GM18858 (cell line): ENCODE results near the gene USP10.
"Not testable (repeated sequence)": the region's sequence is repeated elsewhere in the genome, so short reads cannot be mapped to it uniquely, and the experiment has no call there.

Source experiments
- ATAC-seq: cut with Tn5 transposase; IDR thresholded peaks from one replicate; pipeline ENCODE4 v1.9.1; 2021; ENCODE audit not compliant: unreplicated experiment

The USP10 gene

DNA sequence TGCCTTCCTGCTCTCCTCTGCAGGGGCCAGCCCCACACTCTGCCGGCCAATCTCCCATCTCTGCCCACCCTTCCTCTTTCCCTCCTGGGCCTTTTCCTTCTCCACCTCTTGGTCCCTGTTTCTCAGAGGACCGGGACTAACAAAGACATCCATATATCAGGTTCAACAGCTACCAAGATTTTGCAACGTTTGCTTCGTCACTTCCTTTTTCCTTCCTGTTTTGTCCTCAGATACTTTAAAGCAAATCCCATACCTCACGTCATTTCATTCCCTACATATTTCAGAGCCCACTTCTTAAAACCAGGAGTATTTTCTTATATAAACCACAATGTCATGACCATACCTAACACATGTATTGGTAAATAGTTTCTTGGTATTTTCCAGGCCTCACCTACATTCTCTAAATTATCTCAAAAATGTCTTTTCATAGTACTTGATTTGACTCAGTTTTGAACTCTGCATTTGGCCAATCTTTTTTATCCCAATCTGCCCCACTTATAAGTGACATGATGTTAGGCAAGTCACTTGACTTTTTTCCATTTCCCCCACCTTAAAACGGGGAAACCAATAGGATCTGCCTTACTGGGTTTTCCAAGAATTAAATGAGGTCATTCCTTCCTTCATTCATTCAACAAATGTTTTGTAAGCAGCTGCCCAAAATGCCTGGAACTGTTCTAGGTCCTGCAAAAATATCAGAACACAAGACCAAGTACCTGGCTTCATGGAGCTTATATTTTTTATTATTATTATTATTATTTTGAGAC lies 7.2 kb upstream of the USP10 start:
- ATAC-seq: no peak

GRCh38 chr16:84693869-84694268 lies 5.9 kb upstream of the USP10 start:
- not testable (repeated sequence) for ATAC-seq

DNA sequence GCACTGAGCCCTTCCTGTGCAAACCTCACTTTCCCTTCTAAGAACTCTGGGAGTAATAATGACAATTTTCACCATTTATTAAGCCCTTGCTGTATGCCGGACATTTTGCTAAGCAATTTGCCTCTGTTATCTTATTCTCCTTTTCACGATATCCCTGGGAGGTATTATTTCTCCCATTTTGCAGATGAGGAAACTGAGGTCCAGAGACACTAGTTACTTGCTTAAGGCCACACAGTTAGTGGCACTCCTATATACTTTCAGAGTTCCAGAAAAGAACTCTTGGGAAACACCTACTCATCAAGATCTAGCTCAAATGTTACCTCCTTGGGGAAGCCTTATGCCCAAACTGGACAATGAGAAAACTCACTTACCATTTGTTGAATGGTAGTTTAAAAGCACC lies 4.8 kb upstream of the USP10 start:
- ATAC-seq: no peak

DNA sequence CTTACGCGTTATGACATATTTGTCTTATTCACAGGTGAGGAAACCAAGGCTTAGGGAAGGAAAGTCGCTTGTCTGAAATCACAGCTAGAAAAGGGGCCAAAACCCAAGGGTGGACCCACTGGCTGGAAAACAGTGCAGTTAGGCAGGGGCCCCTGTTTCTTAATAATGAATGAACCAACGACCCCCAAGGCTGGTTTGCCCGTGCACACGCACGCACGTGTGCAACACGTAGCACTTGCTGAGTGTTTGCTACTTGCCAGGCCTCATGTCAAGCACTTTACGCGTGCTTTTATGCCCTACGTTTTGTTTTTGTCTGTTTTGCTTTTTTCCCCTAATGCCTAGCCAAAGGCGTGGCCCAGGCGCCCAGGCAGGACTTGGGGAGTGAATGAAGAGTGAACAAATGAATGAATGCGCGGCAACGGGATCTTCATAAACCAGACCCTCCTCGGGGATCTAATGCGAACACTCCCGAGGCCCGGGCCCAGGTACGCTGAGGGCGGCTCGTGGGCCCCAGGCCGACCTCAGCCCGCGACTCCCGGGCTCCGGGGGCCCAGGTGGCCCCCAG lies 571 bp upstream of the USP10 start:
- peak; percentile 8 for ATAC-seq

DNA sequence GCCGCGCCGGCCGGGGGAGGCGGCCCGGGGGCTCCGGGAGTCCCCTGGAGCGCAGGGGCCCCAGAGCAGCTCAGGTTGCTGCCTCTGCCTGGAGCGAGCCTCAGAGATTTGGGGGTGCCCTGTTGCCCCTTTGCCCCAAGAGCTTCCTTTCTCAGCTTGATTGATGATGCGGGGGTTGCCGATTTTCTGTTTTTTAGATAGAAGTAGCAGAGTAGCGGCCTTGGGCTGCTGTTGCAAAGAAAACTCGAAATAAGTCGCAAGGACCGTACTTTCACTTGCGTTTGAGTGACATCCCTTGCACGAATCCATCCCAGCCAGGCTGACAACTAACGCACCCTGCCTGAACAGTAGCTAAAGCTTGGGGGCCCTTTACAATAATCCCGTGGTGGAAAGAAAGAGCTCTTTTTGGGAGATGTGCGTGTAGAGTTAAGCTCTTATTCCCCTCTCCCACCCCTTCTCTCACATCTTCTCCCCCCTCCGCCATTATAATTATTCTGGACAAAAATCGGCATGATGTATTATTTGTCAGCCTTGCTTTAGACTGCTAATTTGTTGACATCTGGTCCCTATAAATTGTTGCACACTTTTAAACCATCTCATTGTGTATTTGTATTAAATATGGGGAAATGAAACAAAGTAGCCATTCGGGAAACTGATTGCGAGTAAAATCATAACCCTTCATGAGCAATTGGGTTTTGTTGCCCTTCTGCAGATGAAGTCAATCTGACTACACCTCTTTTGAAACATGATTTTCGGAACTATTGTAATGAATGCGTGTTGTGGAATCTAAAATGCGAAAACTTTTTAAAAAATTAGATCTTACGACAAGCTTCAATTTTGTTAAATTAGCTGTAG lies 873 bp downstream of the USP10 start:
- ATAC-seq: peak; percentile 31

DNA sequence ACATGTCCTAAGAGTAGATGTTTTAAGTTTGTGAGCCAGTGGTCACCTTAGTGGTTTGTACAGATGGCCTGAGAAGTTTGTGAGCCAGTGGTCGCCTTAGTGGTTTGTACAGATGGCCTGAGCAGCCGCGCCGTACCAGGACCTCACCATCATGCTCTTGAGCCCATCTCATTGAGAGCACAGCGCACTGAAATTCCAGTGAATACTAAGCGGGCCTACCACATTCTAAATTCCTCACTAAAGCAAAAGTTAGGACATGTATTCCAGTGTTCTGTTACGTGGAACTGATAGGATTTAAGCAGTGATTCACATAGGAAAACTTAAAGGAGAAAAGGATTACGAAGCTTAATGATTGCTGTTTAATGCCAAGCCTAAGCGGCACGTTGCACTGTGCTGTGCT lies 3.9 kb downstream of the USP10 start:
- no peak for ATAC-seq

DNA sequence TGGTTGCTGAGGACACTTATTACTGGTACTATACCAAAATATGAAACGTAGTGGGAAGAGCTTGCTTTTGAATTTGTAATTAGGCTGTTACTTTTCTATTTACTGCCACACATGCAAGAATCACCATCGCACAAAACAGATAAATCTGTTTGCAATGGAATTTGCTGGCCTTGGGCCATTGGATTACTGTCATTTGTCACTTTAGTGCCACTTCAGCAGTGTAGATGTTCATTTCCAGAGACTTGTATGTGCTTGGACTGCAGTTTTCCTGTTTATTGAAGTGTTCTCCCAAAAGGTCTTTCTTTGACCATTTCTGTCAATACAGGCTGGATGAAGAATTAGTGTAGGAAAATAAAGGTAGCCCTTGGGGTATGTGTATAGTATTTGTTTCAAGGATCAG lies 4.5 kb downstream of the USP10 start:
- no peak for ATAC-seq

GRCh38 chr16:84706856-84707255 lies 7.1 kb downstream of the USP10 start:
- no peak for ATAC-seq

GRCh38 chr16:84709609-84710008 lies 9.8 kb downstream of the USP10 start:
- no peak for ATAC-seq

DNA sequence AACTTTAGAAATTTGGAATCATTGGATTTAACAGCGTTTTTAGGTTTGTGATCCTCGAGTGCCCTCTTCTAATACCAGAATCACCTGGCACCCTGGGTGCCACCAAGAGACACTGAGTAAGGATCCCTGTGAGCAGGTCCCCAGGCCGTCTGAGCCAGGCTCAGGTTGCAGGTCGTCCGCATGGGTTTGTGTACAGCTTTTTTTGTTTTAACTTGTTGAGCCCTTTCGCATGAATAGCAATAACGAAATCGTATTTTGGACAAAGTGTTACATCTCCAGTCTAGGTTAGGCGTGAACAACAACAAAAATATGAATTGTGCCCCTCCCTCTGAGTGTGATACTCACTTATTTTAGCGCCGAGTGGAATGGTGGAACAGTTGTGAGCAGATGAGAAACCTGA lies 10.9 kb downstream of the USP10 start:
- no peak for ATAC-seq

DNA sequence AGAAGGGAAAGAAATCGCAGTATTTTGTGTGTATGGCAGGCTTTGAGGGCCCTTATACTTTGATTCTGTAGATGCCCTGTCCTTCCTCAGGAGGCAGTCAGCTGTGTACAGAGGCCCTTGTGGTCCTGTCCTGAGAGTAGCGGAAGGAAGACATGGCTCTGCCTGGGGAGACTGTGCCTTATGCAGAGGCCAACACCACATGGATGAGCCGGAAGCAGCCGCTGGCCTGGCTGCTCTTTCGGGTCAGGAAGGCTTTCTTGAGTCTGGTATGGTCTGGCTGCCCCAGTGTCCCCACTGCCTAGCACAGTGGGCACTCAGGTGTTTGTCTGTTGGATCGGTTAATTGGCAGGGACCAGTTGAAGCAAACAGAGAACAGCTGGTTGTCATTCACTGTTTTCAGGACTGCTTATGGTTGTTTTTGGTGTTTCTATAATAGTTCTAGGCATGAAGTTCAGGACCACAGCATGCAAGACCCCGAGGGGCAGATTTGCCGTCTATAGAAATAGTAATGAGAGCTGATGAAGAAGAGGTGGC lies 12.4 kb downstream of the USP10 start:
- no peak for ATAC-seq

GRCh38 chr16:84712801-84713775 lies 13.3 kb downstream of the USP10 start:
- no peak for ATAC-seq

- ATAC-seq: no peak
Observed at GRCh38 chr16:84714028-84714427, 14.2 kb downstream of the USP10 start.

DNA sequence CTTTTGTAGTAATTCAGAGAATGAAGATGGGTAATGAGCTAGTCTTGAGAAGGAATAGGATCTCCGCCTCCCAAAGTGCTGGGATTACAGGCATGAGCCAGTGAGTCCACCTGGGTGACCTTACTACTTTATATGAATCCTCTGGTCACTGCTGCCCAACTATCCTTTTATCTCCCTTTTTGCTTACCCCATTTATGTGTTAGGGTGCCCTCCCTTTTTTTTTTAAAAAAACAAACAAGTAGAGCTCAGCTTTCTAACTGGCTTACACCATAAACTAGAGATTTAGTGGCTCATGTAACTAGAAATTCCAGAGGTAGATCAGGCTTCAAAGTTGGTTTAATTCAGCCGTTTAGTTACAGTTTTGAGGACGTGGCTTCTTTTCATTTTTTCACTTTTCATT lies 15.6 kb downstream of the USP10 start:
- ATAC-seq: no peak

DNA sequence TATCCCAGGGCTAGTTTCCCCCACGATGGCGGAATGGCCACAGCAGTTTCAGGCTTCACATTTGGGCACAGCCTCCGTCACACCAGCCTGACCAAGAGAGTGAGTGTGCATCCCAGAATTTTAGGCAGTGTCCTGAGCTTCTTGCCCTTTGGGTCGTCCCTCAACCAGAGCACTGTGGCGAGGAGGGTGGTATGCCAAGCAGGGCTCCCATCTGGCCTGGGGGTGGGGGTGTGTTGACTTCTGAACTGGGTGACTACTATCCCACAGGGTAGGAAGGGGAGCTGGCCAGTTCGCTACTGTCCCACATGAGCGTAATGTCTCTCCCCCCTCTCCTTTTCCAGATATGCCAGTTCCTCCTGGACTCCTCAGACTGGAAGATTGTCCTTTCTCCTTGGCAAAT lies 16.1 kb downstream of the USP10 start:
- no peak for ATAC-seq

DNA sequence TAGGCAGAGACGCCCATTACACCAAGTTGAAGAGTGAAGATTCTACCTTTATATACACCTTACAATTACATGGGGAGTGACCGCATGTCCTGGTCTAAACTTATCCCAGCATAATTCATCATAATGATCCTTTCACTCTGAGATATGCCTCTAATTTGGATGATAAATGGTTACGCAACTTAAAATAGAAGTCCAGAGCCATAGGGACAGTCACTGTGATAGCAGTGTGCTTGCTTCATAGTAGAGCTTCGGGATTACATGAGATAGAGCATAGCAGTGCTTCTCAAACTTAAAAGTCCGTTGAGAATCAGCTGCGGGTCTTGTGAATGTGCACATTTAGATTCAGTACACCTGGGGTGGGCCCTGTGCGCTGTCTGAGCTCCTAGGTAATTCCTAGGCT lies 16.9 kb downstream of the USP10 start:
- no peak for ATAC-seq

DNA sequence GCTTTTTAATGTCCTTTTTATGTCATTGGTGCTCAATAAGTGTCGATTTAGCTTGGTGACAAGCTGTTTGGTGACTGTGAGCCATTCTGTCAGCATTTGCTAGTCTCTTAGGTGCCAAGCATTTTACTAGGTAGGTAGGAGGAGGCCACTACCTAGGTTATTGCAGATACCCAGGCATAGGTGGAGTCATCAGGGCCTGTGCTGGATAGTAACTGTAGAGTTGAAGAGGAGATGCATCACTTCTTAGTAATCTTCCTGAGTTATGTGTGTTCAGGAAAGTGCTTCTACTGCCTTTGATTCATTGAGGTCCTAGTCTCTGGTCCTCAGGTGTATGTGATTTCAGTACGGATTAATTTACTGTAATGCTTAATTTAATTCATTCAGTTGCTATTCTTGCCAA lies 17.7 kb downstream of the USP10 start:
- ATAC-seq: no peak

GRCh38 chr16:84720177-84720579 lies 20.4 kb downstream of the USP10 start:
- ATAC-seq: no peak

DNA sequence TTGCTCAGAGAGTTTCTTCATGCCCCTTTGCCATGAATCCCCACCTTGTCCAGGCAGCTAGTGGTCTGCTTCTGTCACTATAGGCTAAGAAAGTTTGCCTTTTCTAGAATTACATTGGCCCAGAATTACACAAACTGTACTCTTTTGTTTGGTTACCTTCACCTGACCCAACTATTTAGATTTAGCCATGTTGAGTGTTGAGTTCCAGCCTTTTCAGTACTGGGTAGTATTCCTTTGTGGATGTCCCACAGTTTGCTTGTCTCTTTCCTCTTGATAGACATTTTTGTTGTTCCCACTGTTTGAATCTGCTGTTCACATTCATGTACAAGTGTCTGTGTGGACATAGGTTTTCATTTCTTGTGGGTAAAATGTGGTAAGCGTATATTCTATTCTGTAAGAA lies 22.3 kb downstream of the USP10 start:
- ATAC-seq: no peak

DNA sequence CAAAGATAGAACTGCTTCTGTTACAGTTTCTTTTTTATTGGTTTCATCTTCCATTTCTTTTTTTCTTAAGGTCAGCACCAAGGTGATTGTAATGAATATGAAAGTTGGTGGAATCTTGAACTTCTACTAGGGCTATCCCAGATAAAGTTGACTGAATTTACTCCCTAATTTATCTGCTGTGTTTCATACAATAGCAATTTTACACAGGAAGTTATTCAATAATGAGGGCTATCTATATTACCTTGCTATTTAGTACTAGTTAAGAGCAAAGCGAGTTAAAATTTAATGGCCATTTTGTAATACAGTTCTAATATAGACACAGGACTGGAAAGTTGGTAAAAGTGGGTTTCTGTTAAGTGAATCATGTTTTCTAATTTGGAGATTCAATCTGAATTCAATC lies 24.1 kb downstream of the USP10 start:
- ATAC-seq: no peak
